Activated naive CD8-positive, alpha-beta T cell treated with anti-CD3 and anti-CD28 coated beads, Interleukin-2, amount 10 ng/mL, durations not matched to agents 7 days and 5 days (primary cell): ENCODE results near the gene KLK6. TPM values are rescaled to one million over a fixed set of nuclear protein-coding genes. Genes with fewer than 3 reads are reported as not detected.

Experiments
- ATAC-seq: fragments of 150-1000 bp; cut with Tn5 transposase; one replicate; pipeline ENCODE4 v1.10.0; 2021; ENCODE audit warnings: low read depth, moderate library complexity
- POLR2A ChIA-PET: fragments of 350-600 bp; sonication (Branson Sonifier 250); formaldehyde crosslinking; loops from one replicate; lab custom pipeline; 2021; ENCODE audit warnings: antibody characterized with exemption; lab: Charles Lee
- DNase-seq: peaks from one replicate; pipeline ENCODE4 v3.0.0; 2021
- H3K27ac Mint-ChIP-seq: one replicate; pipeline ENCODE4 v1.8.0; 2022; ENCODE audit warnings: mild to moderate bottlenecking, mixed read lengths
- H3K27me3 Mint-ChIP-seq: one replicate; pipeline ENCODE4 v1.8.0; 2022; ENCODE audit warnings: mild to moderate bottlenecking, moderate library complexity, mixed read lengths
- H3K36me3 Mint-ChIP-seq: one replicate; pipeline ENCODE4 v1.8.0; 2021; ENCODE audit warnings: mild to moderate bottlenecking, mixed read lengths
- H3K4me1 Mint-ChIP-seq: one replicate; pipeline ENCODE4 v1.8.0; 2021; ENCODE audit warnings: mixed read lengths
- H3K4me3 Mint-ChIP-seq: one replicate; pipeline ENCODE4 v1.8.0; 2022; ENCODE audit warnings: mild to moderate bottlenecking, moderate library complexity, mixed read lengths
- H3K9me3 Mint-ChIP-seq: one replicate; pipeline ENCODE4 v1.8.0; 2021; ENCODE audit warnings: mixed read lengths
- total RNA-seq, 2 experiments: library from RNA; stranded (reverse); gene quantifications; one replicate each; pipeline ENCODE4 v1.2.3, GENCODE V29; 2021

The KLK6 gene
- total RNA-seq, 2 experiments from 2014 or later = not detected

DNA sequence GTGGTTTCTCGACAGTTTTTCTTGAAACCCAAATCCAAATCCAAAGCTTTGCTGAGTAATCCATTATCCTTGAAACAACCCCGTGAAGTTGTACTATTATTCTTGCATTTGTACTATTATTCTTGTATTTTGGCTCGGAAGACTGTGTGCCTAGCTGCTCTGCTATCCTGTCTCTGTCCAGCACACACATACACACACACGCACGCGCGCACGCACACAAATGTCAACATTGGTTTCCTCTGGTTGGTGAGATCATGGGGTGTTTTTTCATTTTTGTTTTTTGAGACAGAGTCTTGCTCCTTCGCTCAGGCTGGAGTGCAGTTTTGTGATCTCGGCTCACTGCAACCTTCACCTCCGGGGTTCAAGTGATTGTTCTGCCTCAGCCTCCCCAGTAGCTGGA lies 43.2 kb downstream of the KLK6 start:
- H3K9me3 Mint-ChIP-seq = no peaks in the 10 kb centered on the region
- DNase-seq (no peak), ATAC-seq (no peak)
- peaks cover 13% of the 10 kb centered on the region for H3K4me1 Mint-ChIP-seq
- H3K27me3 Mint-ChIP-seq = peaks cover 21% of the 10 kb centered on the region
- no peak overlapping the region for H3K4me3 Mint-ChIP-seq
- H3K27ac Mint-ChIP-seq = no peak overlapping the region
- POLR2A ChIA-PET = no interaction called here
- H3K36me3 Mint-ChIP-seq = no peaks in the 10 kb centered on the region

DNA sequence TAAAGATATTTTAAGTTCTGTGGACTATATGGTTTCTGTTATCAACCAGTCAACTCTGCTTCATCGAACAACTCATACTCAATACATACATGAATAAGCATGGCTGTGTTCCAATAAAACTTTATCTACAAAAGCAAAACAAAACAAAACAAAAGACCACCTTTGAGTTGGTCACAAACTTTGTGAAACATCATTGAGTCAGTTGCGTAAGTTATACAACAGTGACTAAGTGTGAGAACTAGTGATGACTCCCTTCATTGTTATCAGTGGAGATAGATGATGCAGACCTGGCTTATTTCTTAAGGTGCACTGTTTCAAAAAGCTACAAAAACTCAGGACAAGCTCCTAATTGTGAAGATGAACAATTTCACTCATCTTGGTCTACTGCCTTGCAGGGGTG lies 43.7 kb downstream of the KLK6 start:
- Mint-ChIP-seq H3K4me1 (peaks cover 11% of the 10 kb centered on the region), H3K27ac (no peak overlapping the region), H3K36me3 (no peaks in the 10 kb centered on the region), H3K27me3 (peaks cover 18% of the 10 kb centered on the region), H3K4me3 (no peak overlapping the region), H3K9me3 (no peaks in the 10 kb centered on the region)
- POLR2A ChIA-PET = no interaction called here
- ATAC-seq (no peak), DNase-seq (no peak)

DNA sequence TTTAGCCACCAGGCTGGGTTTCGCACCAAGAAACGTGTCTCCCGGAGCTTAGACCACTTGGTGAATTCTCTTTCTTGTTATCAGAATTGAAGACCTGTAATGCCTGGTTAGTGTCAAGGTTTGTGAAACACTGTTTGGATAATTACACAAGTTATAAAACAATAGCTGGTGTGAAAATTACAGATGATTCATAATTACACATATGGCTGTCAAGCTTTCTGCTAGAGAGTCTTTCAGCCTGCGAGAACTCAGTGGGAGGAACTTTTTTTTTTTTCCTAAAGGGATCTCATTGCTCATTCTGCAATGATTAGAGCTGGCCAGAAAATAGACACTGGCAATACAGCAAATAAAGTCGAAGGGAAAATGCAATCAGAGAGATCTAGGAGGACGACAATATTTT lies 44.8 kb downstream of the KLK6 start:
- Mint-ChIP-seq H3K36me3 (no peaks in the 10 kb centered on the region), H3K9me3 (no peaks in the 10 kb centered on the region), H3K27ac (no peak overlapping the region), H3K27me3 (peaks cover 12% of the 10 kb centered on the region), H3K4me1 (peaks cover 9% of the 10 kb centered on the region), H3K4me3 (no peak overlapping the region)
- DNase-seq (no peak), ATAC-seq (no peak)
- POLR2A ChIA-PET = no interaction called here

DNA sequence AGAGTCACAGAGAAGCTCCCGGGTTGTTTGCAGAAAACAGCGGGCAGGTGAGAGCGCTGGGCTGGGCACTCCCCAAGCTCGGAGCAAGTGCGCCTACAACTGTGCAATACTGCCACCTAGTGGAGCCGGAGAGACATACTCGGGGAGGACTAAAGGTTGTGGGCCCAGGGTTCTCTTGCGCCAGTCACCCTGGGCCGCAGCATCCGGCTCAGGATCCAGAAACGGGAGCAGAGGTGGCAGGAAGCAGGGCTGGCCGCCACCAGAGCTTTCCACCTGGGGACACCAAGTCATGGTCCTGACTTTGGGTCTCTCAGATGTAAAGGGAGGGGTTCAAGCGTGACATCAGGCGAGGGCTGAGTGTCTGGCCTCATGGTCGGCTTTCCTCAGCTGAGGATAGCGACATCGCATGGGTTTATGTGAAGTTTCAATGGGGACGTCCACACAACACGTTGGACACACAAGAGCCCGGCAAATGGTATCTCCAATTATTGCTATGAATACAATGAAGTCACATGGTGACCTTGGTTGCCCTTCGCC lies 47.0 kb downstream of the KLK6 start:
- Mint-ChIP-seq H3K27me3 (peaks cover 23% of the 10 kb centered on the region), H3K4me3 (no peak overlapping the region), H3K36me3 (no peaks in the 10 kb centered on the region), H3K4me1 (peaks cover 9% of the 10 kb centered on the region), H3K27ac (no peak overlapping the region), H3K9me3 (no peaks in the 10 kb centered on the region)
- POLR2A ChIA-PET = interaction anchor here (0.7 to 2.2 kb wide), 2 partner anchors 131 to 198 kb away, joined by 3 to 8 read pairs; no protein-coding TSS in a partner anchor
- DNase-seq = peak; percentile 76
- peak; percentile 100 for ATAC-seq

DNA sequence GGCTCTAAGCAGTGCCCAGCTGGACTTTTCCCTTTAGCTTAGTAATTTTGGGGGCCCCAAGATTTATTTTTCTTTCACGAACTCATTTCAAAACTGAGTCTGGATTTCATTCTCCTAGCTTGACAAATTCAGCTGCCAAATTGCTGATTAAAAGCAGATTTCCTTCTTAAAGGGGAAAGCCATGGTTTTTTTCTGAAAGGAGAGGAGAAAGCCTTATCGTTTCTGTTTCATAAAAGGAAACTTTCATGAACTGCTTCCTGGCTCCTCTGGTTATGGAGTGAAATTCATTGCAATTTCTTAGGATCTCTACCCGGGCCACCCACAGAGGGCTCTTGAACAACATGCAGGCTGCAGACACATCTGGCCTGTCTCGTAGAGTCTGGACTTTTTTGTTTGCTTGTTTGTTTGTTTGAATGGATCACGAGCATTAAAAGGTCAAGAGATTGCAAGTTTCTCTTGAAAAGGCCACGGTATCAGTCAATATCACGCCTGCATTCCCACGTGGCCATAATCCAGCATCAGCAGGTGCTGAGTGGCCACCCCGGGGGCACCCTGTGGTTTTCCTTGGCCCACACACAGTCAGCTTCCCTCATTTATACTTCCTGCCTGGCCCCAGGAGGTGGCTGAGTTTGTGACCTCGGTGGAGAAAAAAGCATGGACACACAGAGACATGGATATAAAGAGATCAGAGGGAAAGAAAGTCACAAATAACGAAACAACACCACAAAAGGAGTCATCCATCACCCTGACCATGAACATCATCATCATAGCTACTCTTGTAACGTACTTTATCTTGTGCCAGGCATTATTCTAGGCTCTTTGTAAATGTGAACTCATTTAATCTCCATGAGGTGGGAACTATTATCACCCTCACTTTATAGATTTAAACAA lies 47.7 kb downstream of the KLK6 start:
- Mint-ChIP-seq H3K27me3 (peaks cover 23% of the 10 kb centered on the region), H3K27ac (no peak overlapping the region), H3K36me3 (no peaks in the 10 kb centered on the region), H3K4me1 (peaks cover 9% of the 10 kb centered on the region), H3K9me3 (no peaks in the 10 kb centered on the region), H3K4me3 (peak overlapping the region; percentile 4)
- DNase-seq = no peak
- ATAC-seq = peak; percentile 29
- POLR2A ChIA-PET = interaction anchor here (0.7 to 2.2 kb wide), 2 partner anchors 130 to 197 kb away, joined by 3 to 8 read pairs; no protein-coding TSS in a partner anchor

DNA sequence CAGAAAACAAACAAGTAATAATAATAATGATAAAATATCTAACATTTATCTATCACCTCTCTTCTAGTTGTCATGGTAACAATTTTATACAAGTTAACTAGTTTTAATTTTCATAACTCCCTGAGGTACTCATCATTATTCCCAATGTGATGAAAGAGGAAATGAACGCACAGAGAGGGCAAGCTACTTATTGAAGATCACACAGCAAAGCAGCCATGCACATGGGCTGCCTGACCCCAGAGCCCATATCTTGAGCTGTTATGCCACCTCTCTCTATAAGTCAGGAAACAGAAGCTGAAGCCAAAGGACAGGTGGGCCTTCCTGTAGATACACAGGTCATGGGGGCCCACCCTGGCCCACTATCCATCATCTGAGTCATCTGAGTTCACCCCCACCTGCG lies 53.3 kb downstream of the KLK6 start:
- no peak for DNase-seq

DNA sequence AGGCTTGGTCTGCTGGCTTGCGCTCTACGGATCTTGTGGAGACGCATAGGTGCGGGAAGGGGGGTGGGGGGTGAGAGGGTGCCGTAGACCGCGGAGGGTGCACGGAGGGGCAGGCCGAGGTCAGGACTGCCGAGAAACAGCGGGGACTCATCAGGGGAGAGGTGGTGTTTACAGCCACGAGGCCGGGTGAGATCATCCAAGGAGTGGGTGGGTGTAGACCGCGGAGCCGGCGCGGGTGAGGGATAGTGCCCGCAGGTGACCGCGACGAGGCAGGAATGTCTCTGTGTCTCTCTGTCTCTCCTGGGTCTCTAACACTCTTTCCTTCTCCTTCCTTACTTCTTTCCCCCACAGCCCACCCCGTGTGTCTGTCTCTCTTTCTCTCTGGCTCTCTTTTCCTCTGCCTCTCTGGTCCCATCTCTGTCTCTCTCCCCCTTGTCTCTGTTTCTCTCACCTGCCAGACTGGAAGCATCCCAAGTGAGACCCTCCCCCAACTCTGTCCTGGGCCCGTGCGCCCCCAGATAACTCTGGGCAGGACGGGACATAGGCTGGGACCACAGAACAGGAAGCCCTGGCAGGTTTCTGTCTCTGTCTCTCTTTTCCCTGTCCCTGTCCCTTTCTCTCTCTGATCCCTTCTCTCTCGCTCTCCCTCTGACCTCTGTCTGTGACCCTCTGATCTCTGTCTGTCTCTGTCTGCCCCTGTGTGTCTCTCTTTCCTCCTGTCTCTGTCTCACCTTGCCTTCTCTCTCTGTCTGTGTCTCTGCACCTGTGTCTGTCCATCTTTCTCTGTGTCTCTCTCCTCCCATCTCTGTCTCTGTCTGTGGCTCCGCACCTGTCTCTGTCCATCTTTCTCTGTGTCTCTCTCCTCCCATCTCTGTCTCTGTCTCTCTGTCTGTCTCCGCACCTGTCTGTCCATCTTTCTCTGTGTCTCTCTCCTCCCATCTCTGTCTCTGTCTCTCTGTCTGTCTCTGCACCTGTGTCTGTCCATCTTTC lies 56.4 kb downstream of the KLK6 start:
- Mint-ChIP-seq H3K9me3 (no peaks in the 10 kb centered on the region), H3K4me1 (no peaks in the 10 kb centered on the region), H3K27ac (no peak overlapping the region), H3K36me3 (no peaks in the 10 kb centered on the region), H3K27me3 (peaks cover 35% of the 10 kb centered on the region), H3K4me3 (no peak overlapping the region)
- POLR2A ChIA-PET = no interaction called here
- ATAC-seq (no peak), DNase-seq (no peak)

More for the DNA sequence above, 53.3 kb downstream of the KLK6 start:
- POLR2A ChIA-PET = no interaction called here
- no peak for ATAC-seq
- Mint-ChIP-seq H3K4me3 (no peak overlapping the region), H3K4me1 (no peaks in the 10 kb centered on the region), H3K9me3 (no peaks in the 10 kb centered on the region), H3K27me3 (peaks cover 15% of the 10 kb centered on the region), H3K27ac (no peak overlapping the region), H3K36me3 (no peaks in the 10 kb centered on the region)

DNA sequence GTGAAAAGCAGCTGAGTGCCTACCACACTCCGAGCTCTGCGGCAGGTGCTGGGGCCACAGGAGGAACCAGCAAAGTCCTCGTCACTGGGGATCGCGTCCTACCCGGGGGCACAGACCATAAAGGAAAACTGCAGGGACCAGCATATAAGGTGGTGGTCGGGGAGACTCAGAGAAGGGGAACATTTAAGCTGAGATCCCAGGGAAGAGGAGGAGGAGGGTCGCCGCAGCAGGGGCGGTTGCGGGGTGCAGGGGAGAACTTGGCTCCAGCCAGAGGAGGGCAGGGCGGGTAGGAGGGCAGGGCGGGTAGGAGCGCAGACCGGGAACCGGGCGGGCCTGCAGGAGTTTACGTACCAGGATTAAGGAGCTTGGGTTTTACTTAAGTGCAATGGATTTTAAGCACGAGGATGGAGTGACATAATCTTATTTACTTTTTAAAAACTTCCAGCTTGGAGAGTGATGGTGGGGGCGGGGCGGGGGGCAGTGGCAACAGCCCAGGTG lies 57.2 kb downstream of the KLK6 start:
- no peak for DNase-seq

DNA sequence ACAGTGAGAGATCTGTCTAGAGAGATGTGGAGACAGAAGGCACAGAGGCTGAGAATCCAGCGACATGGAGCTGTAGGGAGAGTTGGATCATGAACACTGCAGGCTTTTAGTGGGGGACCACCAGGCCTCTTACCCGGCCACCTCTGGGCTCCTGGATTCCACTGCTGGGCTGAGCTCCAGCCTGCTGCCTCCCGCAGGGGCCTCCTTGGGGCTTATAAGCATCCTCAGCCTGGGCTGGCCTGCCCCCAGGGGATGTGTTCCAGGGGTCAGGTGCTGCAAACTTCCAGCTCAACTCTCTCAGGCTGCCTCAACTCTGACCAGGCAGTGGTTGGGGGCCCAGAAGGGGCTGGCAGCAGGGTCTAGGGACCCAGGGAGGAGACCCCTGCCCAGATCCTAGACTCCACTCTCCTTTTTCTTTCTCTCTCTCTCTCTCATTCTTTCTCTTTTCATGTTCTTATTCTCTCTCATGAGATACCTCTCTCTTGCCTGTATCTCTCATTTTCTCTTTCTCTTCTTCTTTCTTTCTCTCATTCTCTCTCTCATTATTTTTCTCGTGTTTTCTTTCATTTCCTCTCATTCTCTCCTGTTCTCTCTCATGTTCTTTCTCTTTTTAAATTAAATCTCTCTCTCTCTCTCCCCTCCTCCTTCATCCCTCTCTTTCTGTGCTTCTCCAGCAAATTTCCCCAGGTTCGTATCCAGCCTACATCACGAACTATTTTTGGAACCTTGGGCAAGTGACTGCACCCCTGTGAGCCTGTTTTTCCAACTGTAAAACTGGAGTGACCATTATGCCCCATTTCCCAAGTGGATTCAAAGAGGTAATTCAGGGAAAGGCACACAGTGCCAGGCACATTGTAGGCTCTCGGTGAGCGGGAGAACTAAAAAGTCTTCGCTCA lies 57.9 kb downstream of the KLK6 start, which contains the start of gene KLK4:
KLK4 (minus strand) TSS at position 190 of the 896 bp plus-strand sequence. CDS start 657 bp downstream, outside the sequence.
- POLR2A ChIA-PET = no interaction called here
- Mint-ChIP-seq H3K36me3 (no peaks in the 10 kb centered on the region), H3K27ac (no peak within 1 kb of the TSS), H3K4me1 (no peaks in the 10 kb centered on the region), H3K27me3 (peaks cover 40% of the 10 kb centered on the region), H3K4me3 (no peak within 1 kb of the TSS), H3K9me3 (no peaks in the 10 kb centered on the region)
- DNase-seq = no peak
- no peak for ATAC-seq

More for the DNA sequence above, 57.2 kb downstream of the KLK6 start:
- Mint-ChIP-seq H3K27ac (no peak overlapping the region), H3K4me1 (no peaks in the 10 kb centered on the region), H3K27me3 (peaks cover 35% of the 10 kb centered on the region), H3K36me3 (no peaks in the 10 kb centered on the region), H3K9me3 (no peaks in the 10 kb centered on the region), H3K4me3 (no peak overlapping the region)
- POLR2A ChIA-PET = no interaction called here
- no peak for ATAC-seq

DNA sequence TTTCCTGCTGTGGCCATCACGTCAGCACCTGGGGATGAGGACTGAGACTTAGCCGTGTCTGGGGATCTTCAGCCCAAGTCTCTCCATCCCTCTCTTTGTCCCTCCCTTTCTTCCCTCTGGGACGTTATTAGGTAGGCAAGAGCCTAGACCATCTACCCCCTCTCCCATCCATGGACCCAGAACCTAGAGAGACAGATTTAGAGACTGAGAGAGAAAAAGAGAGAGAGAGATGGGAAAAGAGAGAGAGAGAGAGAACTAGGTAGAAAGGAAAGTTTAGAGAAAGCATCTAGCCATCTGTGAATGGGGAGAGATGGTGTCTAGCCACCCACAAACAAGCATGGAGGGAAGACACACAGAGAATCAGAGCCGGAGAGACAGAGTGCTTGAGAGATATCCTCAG lies 58.7 kb downstream of the KLK6 start:
- ATAC-seq (no peak), DNase-seq (no peak)
- no peaks in the 10 kb centered on the region for H3K9me3 Mint-ChIP-seq
- peaks cover 46% of the 10 kb centered on the region for H3K27me3 Mint-ChIP-seq
- H3K27ac Mint-ChIP-seq = no peak overlapping the region
- POLR2A ChIA-PET = no interaction called here
- no peak overlapping the region for H3K4me3 Mint-ChIP-seq
- H3K36me3 Mint-ChIP-seq = no peaks in the 10 kb centered on the region
- no peaks in the 10 kb centered on the region for H3K4me1 Mint-ChIP-seq

DNA sequence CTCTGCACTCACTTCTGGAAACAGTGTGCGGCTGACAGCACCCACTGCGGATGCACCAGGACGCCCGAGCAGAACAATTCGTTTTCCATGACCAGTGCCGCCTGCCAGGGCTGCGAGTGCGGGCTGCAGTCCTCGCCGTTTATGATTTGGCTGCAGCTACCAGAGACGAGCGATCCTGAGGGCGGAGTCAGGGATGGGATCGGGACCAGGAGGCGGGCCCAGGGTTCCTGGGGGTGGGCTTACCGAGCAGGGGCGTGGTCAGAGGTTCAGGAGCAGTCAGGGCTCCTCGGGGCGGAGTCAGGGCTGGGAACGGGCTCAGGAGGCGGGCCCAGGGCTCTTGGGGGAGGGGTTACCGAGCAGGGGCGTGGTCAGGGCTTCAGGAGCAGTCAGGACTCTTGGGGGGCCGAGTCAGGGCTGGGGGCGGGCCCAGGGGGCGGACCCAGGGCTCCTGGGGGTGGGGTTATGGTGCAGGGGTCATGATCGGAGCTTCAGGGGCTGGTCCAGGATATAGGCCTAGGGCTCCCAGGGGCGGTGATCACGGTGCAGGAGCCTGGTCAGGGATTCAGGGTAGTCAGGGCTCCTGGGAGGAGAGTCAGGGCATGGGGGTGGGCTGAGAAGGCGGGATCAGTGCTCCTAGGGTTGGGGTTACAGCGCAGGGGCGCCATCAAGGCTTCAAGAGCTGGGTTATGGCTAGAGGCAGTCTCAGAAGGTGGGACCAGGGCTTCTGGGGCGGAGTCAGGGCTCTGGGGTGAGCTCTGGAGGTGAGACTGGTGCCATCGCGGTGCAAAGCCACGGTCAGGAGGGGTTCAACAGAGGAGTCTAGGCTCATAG lies 59.9 kb downstream of the KLK6 start:
- Mint-ChIP-seq H3K27me3 (peaks cover 46% of the 10 kb centered on the region), H3K36me3 (no peaks in the 10 kb centered on the region), H3K4me1 (no peaks in the 10 kb centered on the region), H3K4me3 (peak overlapping the region; percentile 18), H3K27ac (no peak overlapping the region), H3K9me3 (no peaks in the 10 kb centered on the region)
- DNase-seq = peak; percentile 41
- POLR2A ChIA-PET = no interaction called here
- peak; percentile 26 for ATAC-seq
